Lung (tissue), 12 donors: Measurements from ENCODE around the gene UGDH. TPM values are rescaled to one million over a fixed set of nuclear protein-coding genes. Genes with fewer than 3 reads are reported as not detected.

Experiments
- ATAC-seq: fragments of 200-7000 bp; cut with Tn5 transposase; one replicate; pipeline ENCODE4 v1.9.1; 2020; ENCODE audit warnings: moderate number of reproducible peaks; ENCODE audit not compliant: insufficient read depth, low FRiP score
- DNase-seq, 3 donors: peaks; one replicate each; pipeline ENCODE4 v3.0.0-alpha.2; 2013 to 2017
- H3K27ac ChIP-seq, 2 donors: one replicate each; pipeline ENCODE4 v1.5.1; 2013; ENCODE audit warnings: mild to moderate bottlenecking in 2 of 2, moderate library complexity in 2 of 2, control low read depth in 1 of 2, inconsistent platforms in 1 of 2, low read depth in 1 of 2, low read length in 1 of 2
- H3K27me3 ChIP-seq, 3 donors: one replicate each; pipeline ENCODE4 v1.5.1; 2013; ENCODE audit warnings: low read length in 2 of 3; ENCODE audit not compliant: control insufficient read depth in 3 of 3, insufficient read depth in 3 of 3
- H3K36me3 ChIP-seq, 4 donors: one replicate each; pipeline ENCODE4 v1.5.1; 2013; ENCODE audit warnings: low read length in 4 of 4, mild to moderate bottlenecking in 1 of 4, moderate library complexity in 1 of 4; ENCODE audit not compliant: control insufficient read depth in 4 of 4, insufficient read depth in 4 of 4
- H3K4me1 ChIP-seq, 5 donors: one replicate each; pipeline ENCODE4 v1.5.1; 2013; ENCODE audit warnings: low read length in 5 of 5, mild to moderate bottlenecking in 2 of 5, moderate library complexity in 1 of 5; ENCODE audit not compliant: control insufficient read depth in 5 of 5, insufficient read depth in 5 of 5
- H3K4me3 ChIP-seq: one replicate; pipeline ENCODE4 v1.5.1; 2013; ENCODE audit warnings: mild to moderate bottlenecking, control low read depth, moderate library complexity
- H3K9ac ChIP-seq, 2 donors: one replicate each; pipeline ENCODE4 v1.5.1; 2013; ENCODE audit warnings: low read length in 2 of 2, control low read depth in 1 of 2; ENCODE audit not compliant: insufficient read depth in 1 of 2
- H3K9me3 ChIP-seq, 4 donors: one replicate each; pipeline ENCODE4 v1.5.1; 2013; ENCODE audit warnings: low read length in 3 of 4, mild to moderate bottlenecking in 1 of 4, moderate library complexity in 1 of 4; ENCODE audit not compliant: control insufficient read depth in 4 of 4, insufficient read depth in 3 of 4
- CTCF ChIP-seq: IDR thresholded peaks from 2 replicates; pipeline ENCODE4 v1.5.1; 2012; ENCODE audit warnings: mild to moderate bottlenecking; ENCODE audit errors: control extremely low read depth, extremely low read depth
- WGBS, 2 donors: extraction: QIAGEN DNeasy Blood & Tissue Kit; methylation state at CpG; one replicate each; pipeline ENCODE4 v1.1.7; 2013; 5-methylcytosine and 5-hydroxymethylcytosine counted together
- polyA plus RNA-seq, 2 donors: library from polyadenylated mRNA; stranded (reverse); fragments of 200-250 nt; gene quantifications; one replicate each; pipeline ENCODE4 v1.2.1, GENCODE V29; 2013
- total RNA-seq, 2 donors: library from RNA; depleted of rRNA in 1 of 2; stranded (reverse); fragments of >200 nt in 1 of 2; gene quantifications; one replicate each; pipeline ENCODE4 v1.2.1, GENCODE V29; 2014 to 2021
- donor health status: control.
- donor health status: control.
- donor health status: Bipolar disorder and iron deficiency.
- donor health status: healthy.
- donor health status: DM: yes; HTN: yes; CAD: no.

Gene UGDH
- total and polyA plus RNA-seq, 4 donors = 13.4 to 69.1 (median 36.6) TPM

GRCh38 chr4:39490322-39490721 lies 36.9 kb downstream of the UGDH start:
- Histone ChIP-seq H3K4me1 (no peaks in the 10 kb centered on the region), H3K4me3 (no peak overlapping the region), H3K9ac (no peak overlapping the region), H3K27me3 (no peaks in the 10 kb centered on the region), H3K36me3 (no peaks in the 10 kb centered on the region), H3K9me3 (peaks cover 0 to 2% (median 0%) of the 10 kb centered on the region in 4 donors), H3K27ac (no peak overlapping the region)
- ATAC-seq (no peak), DNase-seq (no peak)
- 83 to 90% methylated on average over 2 of the region's 2 CpGs for WGBS, 2 donors
- no peak for TF ChIP-seq CTCF

- Histone ChIP-seq H3K27ac (no peak overlapping the region), H3K4me3 (no peak overlapping the region), H3K36me3 (no peaks in the 10 kb centered on the region), H3K9ac (no peak overlapping the region), H3K27me3 (no peaks in the 10 kb centered on the region), H3K4me1 (no peaks in the 10 kb centered on the region), H3K9me3 (peaks cover 0 to 2% (median 0%) of the 10 kb centered on the region in 4 donors)
- WGBS, 2 donors = 58 to 71% methylated on average over 10 of the region's 10 CpGs
- DNase-seq (no peak), ATAC-seq (no peak)
- no peak for TF ChIP-seq CTCF
These were observed 40.9 kb downstream of the UGDH start for GRCh38 chr4:39486221-39486804.

GRCh38 chr4:39484582-39485272 lies 42.5 kb downstream of the UGDH start:
- TF ChIP-seq CTCF = no peak
- H3K36me3 ChIP-seq = no peaks in the 10 kb centered on the region
- no peak overlapping the region for H3K27ac ChIP-seq
- no peak for DNase-seq
- no peaks in the 10 kb centered on the region for H3K27me3 ChIP-seq
- 67 to 82% methylated on average over 6 of the region's 6 CpGs for WGBS, 2 donors
- no peak overlapping the region for H3K4me3 ChIP-seq
- H3K9me3 ChIP-seq = peaks cover 0 to 2% (median 0%) of the 10 kb centered on the region in 4 donors
- H3K4me1 ChIP-seq = no peaks in the 10 kb centered on the region
- H3K9ac ChIP-seq = no peak overlapping the region
- no peak for ATAC-seq
